HCT116 (cell line): ENCODE measurements around the gene PCDHGA9. TPM values are rescaled to one million over a fixed set of nuclear protein-coding genes. Genes with fewer than 3 reads are reported as not detected.
"Not testable (repeated sequence)": the region's sequence is repeated elsewhere in the genome, so short reads cannot be mapped to it uniquely, and the experiment has no call there.

Source experiments
- ATAC-seq: fragments of 200-7000 bp; cut with Tn5 transposase; 2 replicates; pipeline ENCODE4 v1.9.1; 2020; ENCODE audit warnings: mild to moderate bottlenecking, moderate library complexity
- BruUV-seq: library from RNA; stranded (reverse); fragments of 400-500 nt; replicated peaks from 2 replicates; lab custom pipeline; 2021; lab: Mats Ljungman, UMichigan
- CTCF ChIA-PET: fragments of 300-600 bp; sonication (Branson Sonifier 250); formaldehyde crosslinking; loops from one replicate; lab custom pipeline; 2021; ENCODE audit warnings: antibody characterized with exemption; lab: Charles Lee
- POLR2A ChIA-PET: fragments of 300-600, 350-600 bp; sonication (Branson Sonifier 250); formaldehyde crosslinking; loops from one replicate; lab custom pipeline; 2021; ENCODE audit warnings: antibody characterized with exemption; lab: Charles Lee
- RAD21 ChIA-PET, 2 experiments: fragments of 300-600 bp; sonication (Branson Sonifier 250); formaldehyde crosslinking; loops; one replicate each; lab custom pipeline; 2023; ENCODE audit warnings: low total read pairs in 2 of 2; ENCODE audit not compliant: uncharacterized antibody in 2 of 2, unreplicated experiment in 2 of 2, low non-redundant PET in 1 of 2; lab: Charles Lee
- DNase-seq: peaks from one replicate; pipeline ENCODE4 v3.0.0-alpha.2; 2010; ENCODE audit warnings: low read depth, low spot score
- H2AFZ ChIP-seq: fragments of 200-600 bp; shearing (Covaris generic), sonication (generic); 2 replicates; pipeline ENCODE4 v1.6.1; 2017; ENCODE audit warnings: low read depth, mixed run types, mixed read lengths, antibody characterized with exemption, low read length; ENCODE audit not compliant: poor library complexity, severe bottlenecking
- H3K27ac ChIP-seq: 2 replicates; pipeline ENCODE4 v1.5.1; 2012; ENCODE audit warnings: low read depth, low read length
- H3K27me3 ChIP-seq: fragments of 200-600 bp; sonication (generic); 2 replicates; pipeline ENCODE4 v1.6.1; 2016; ENCODE audit warnings: mixed run types, low read length, mixed read lengths; ENCODE audit not compliant: insufficient read depth
- H3K36me3 ChIP-seq, 2 experiments: fragments of 200-500 bp in 1 of 2; fragments of 200-600 bp in 1 of 2; sonication (Bioruptor generic) in 1 of 2; sonication (generic) in 1 of 2; 2 replicates each; pipeline versions ENCODE4 v1.5.1 to v1.6.1; 2014 to 2016; ENCODE audit warnings: low read length in 2 of 2, inconsistent platforms in 1 of 2, mixed read lengths in 1 of 2, mixed run types in 1 of 2; ENCODE audit not compliant: insufficient read depth in 2 of 2, control insufficient read depth in 1 of 2
- H3K4me1 ChIP-seq, 2 experiments: fragments of 200-600 bp in 1 of 2; sonication (generic) in 1 of 2; 2 replicates each; pipeline versions ENCODE4 v1.5.1 to v1.6.1; 2012 to 2017; ENCODE audit warnings: low read length in 2 of 2, inconsistent platforms in 1 of 2, mild to moderate bottlenecking in 1 of 2, mixed read lengths in 1 of 2, mixed run types in 1 of 2, moderate library complexity in 1 of 2; ENCODE audit not compliant: insufficient read depth in 2 of 2, control insufficient read depth in 1 of 2
- H3K4me2 ChIP-seq: fragments of 200-600 bp; sonication (generic); 2 replicates; pipeline ENCODE4 v1.6.1; 2017; ENCODE audit warnings: mixed run types, low read length, mixed read lengths
- H3K4me3 ChIP-seq, 2 experiments: fragments of 200-600 bp in 1 of 2; sonication (generic) in 1 of 2; replicated peaks in 1 of 2; 2 replicates each; pipeline ENCODE4 v1.5.1; 2011 to 2016; ENCODE audit warnings: low read length in 2 of 2, control low read depth in 1 of 2, low read depth in 1 of 2, mild to moderate bottlenecking in 1 of 2, mixed read lengths in 1 of 2, mixed run types in 1 of 2
- H3K79me2 ChIP-seq: fragments of 200-600 bp; sonication (generic); 2 replicates; pipeline ENCODE4 v1.6.1; 2017; ENCODE audit warnings: mild to moderate bottlenecking, mixed run types, low read length, moderate library complexity, mixed read lengths; ENCODE audit not compliant: insufficient read depth
- H3K9ac ChIP-seq: fragments of 200-600 bp; sonication (generic); 2 replicates; pipeline ENCODE4 v1.6.1; 2016; ENCODE audit warnings: low read length, mixed read lengths
- H3K9me2 ChIP-seq: fragments of 200-600 bp; sonication (generic), shearing (Covaris generic); 2 replicates; pipeline ENCODE4 v1.6.1; 2017; ENCODE audit warnings: mixed run types, mild to moderate bottlenecking, moderate library complexity; ENCODE audit not compliant: insufficient read depth
- H3K9me3 ChIP-seq, 2 experiments: fragments of 200-500 bp in 1 of 2; fragments of 200-600 bp in 1 of 2; sonication (Bioruptor generic) in 1 of 2; sonication (generic) in 1 of 2; 2 replicates each; pipeline ENCODE4 v1.6.1; 2014 to 2017; ENCODE audit warnings: low read length in 2 of 2, mixed read lengths in 2 of 2, inconsistent platforms in 1 of 2, low read depth in 1 of 2, mild to moderate bottlenecking in 1 of 2, mixed run types in 1 of 2, moderate library complexity in 1 of 2; ENCODE audit not compliant: control insufficient read depth in 1 of 2, insufficient read depth in 1 of 2
- H4K20me1 ChIP-seq: fragments of 200-600 bp; sonication (generic), shearing (Covaris generic); 2 replicates; pipeline ENCODE4 v1.6.1; 2017; ENCODE audit warnings: mixed run types, mild to moderate bottlenecking, moderate library complexity; ENCODE audit not compliant: insufficient read depth
- CTCF ChIP-seq, 3 experiments: fragments of 200-600 bp in 1 of 3; sonication (generic) in 1 of 3; IDR thresholded peaks in 2 of 3; conservative IDR thresholded peaks in 1 of 3; 2 replicates each; pipeline ENCODE4 v1.5.1; 2012 to 2017; ENCODE audit warnings: low read depth in 2 of 3, low read length in 2 of 3, antibody characterized with exemption in 1 of 3, borderline replicate concordance in 1 of 3, control low read depth in 1 of 3, mild to moderate bottlenecking in 1 of 3, mixed read lengths in 1 of 3, mixed run types in 1 of 3, moderate library complexity in 1 of 3; ENCODE audit not compliant: insufficient read depth in 1 of 3
- RAD21 ChIP-seq: IDR thresholded peaks from 2 replicates; pipeline ENCODE4 v1.6.1; 2012; ENCODE audit warnings: low read depth, mild to moderate bottlenecking
- intact Hi-C: fragments of 100-400 bp; cut with micrococcal nuclease; formaldehyde crosslinking; loops from 2 replicates; pipeline ENCODE4 v1.10.0; 2022
- total RNA-seq: library from RNA; stranded (reverse); gene quantifications from one replicate; pipeline ENCODE4 v1.2.1, GENCODE V29; 2021; ENCODE audit not compliant: unreplicated experiment

Gene PCDHGA9
- total RNA-seq, 1 experiment from 2014 or later = 0.34 TPM

- DNase-seq, H3K9me2 ChIP-seq, ATAC-seq, H3K4me1 ChIP-seq, H3K9ac ChIP-seq, BruUV-seq, CTCF ChIA-PET, POLR2A ChIA-PET, H4K20me1 ChIP-seq, H3K4me2 ChIP-seq, H3K79me2 ChIP-seq, H3K27me3 ChIP-seq, H3K36me3 ChIP-seq, H3K4me3 ChIP-seq, H3K27ac ChIP-seq, intact Hi-C loops, RAD21 ChIA-PET, H2AFZ ChIP-seq: not testable (repeated sequence)
- peaks cover 0 to 13% of the 10 kb centered on the region in 2 experiments; a peak in 1 of 4 replicates for H3K9me3 ChIP-seq
These were observed 12.7 kb downstream of the PCDHGA9 start for GRCh38 chr5:141415275-141415618.

GRCh38 chr5:141417494-141418172 lies 15.1 kb downstream of the PCDHGA9 start, which contains the start of gene PCDHGB7:
TSS of gene PCDHGB7 (plus strand) at chr5:141417677. CDS start at chr5:141417860, 183 bp downstream.
- H3K27me3 ChIP-seq, H2AFZ ChIP-seq, H3K4me2 ChIP-seq, POLR2A ChIA-PET, H4K20me1 ChIP-seq, H3K36me3 ChIP-seq, H3K9me2 ChIP-seq, H3K27ac ChIP-seq, H3K4me3 ChIP-seq, H3K79me2 ChIP-seq, BruUV-seq, RAD21 ChIA-PET, H3K4me1 ChIP-seq, H3K9ac ChIP-seq, intact Hi-C loops: not testable (repeated sequence)
- peaks cover 4 to 22% of the 10 kb centered on the region in 2 experiments; a peak in 2 of 4 replicates for H3K9me3 ChIP-seq
- peak; percentile 51; the same call in 1 of the 2 replicates for ATAC-seq
- TF ChIP-seq CTCF (IDR thresholded peaks at IDR 0.05 in 2 of 3, conservative IDR thresholded peaks at IDR 0.05 in 1 of 3; ENCODE audit: borderline replicate concordance in 1 of 3, insufficient read depth in 1 of 3, low read depth in 2 of 3, low read length in 2 of 3) (peak; percentile 50 to 80 (median 58); a peak in 5 of 6 replicates), RAD21 (peak; percentile 77)
- CTCF ChIA-PET = interaction anchor here (1.0 to 1.3 kb wide), 3 partner anchors 107 to 146 kb away, joined by 3 to 4 read pairs (median 3); no protein-coding TSS in a partner anchor
- peak; percentile 18 for DNase-seq
